Hematopoietic multipotent progenitor cell treated with erythropoietin and hydrocortisone succinate and interleukin-3 and kit ligand, for 15 days (in vitro differentiated cells): Measurements from ENCODE around the gene MZT1.

Source experiments
- DNase-seq: peaks from one replicate; pipeline ENCODE4 v3.0.0-alpha.2; 2015; ENCODE audit warnings: low spot score

Gene MZT1

GRCh38 chr13:72680353-72680752 is 47.1 kb downstream of the MZT1 start:
- no peak for DNase-seq

GRCh38 chr13:72678312-72678711 is 49.1 kb downstream of the MZT1 start:
- DNase-seq = no peak

GRCh38 chr13:72677431-72677830 is 50.0 kb downstream of the MZT1 start:
- no peak for DNase-seq

- no peak for DNase-seq
Measured at GRCh38 chr13:72666391-72666790, 61.0 kb downstream of the MZT1 start.

- DNase-seq = no peak
Measured at GRCh38 chr13:72662548-72662947, 64.9 kb downstream of the MZT1 start.
